PC-9 (cell line): ENCODE measurements around the gene PCLO. TPM values are rescaled to one million over a fixed set of nuclear protein-coding genes. Genes with fewer than 3 reads are reported as not detected.

Experiments
- BruUV-seq: library from RNA; stranded (reverse); fragments of 400-500 nt; replicated peaks from 2 replicates; lab custom pipeline; 2021; lab: Mats Ljungman, UMichigan
- CTCF ChIA-PET: fragments of 300-600 bp; sonication (Branson Sonifier 250); formaldehyde crosslinking; loops from one replicate; lab custom pipeline; 2022; ENCODE audit warnings: antibody characterized with exemption; lab: Charles Lee
- POLR2A ChIA-PET: fragments of 300-600 bp; sonication (Branson Sonifier 250); formaldehyde crosslinking; loops from one replicate; lab custom pipeline; 2022; ENCODE audit warnings: antibody characterized with exemption; ENCODE audit not compliant: unreplicated experiment; lab: Charles Lee
- DNase-seq, 2 experiments: peaks; one replicate each; pipeline versions ENCODE4 v3.0.0 to v3.0.0-alpha.2; 2015 to 2022; ENCODE audit warnings: mixed read lengths in 1 of 2
- H2AFZ ChIP-seq: fragments of 200-600 bp; sonication (generic); 2 replicates; pipeline ENCODE4 v1.8.1; 2017; ENCODE audit warnings: antibody characterized with exemption
- H3F3A ChIP-seq: fragments of 200-600 bp; sonication (generic); 2 replicates; pipeline ENCODE4 v1.8.1; 2017; ENCODE audit warnings: antibody characterized with exemption, mild to moderate bottlenecking, low read depth; ENCODE audit not compliant: insufficient read depth
- H3K27ac ChIP-seq: fragments of 200-600 bp; sonication (generic); 2 replicates; pipeline ENCODE4 v1.6.1; 2016; ENCODE audit warnings: mixed run types
- H3K27me3 ChIP-seq: fragments of 200-600 bp; sonication (generic); 2 replicates; pipeline ENCODE4 v1.6.1; 2016; ENCODE audit warnings: low read depth, mixed run types; ENCODE audit not compliant: insufficient read depth
- H3K36me3 ChIP-seq: fragments of 200-600 bp; sonication (generic); 2 replicates; pipeline ENCODE4 v1.6.1; 2016; ENCODE audit warnings: low read depth, mixed run types
- H3K4me1 ChIP-seq: fragments of 200-600 bp; sonication (generic); replicated peaks from 2 replicates; pipeline ENCODE4 v1.6.1; 2016; ENCODE audit warnings: mixed run types; ENCODE audit not compliant: insufficient read depth
- H3K4me2 ChIP-seq: fragments of 200-600 bp; sonication (generic); 2 replicates; pipeline ENCODE4 v1.6.1; 2017; ENCODE audit warnings: mixed run types
- H3K4me3 ChIP-seq: fragments of 200-600 bp; sonication (generic); 2 replicates; pipeline ENCODE4 v1.6.1; 2016; ENCODE audit warnings: mixed run types
- H3K79me2 ChIP-seq: fragments of 200-600 bp; sonication (generic); 2 replicates; pipeline ENCODE4 v1.6.1; 2017; ENCODE audit warnings: low read depth, mixed run types
- H3K9me2 ChIP-seq: fragments of 200-600 bp; sonication (generic); 2 replicates; pipeline ENCODE4 v1.8.1; 2017; ENCODE audit warnings: mild to moderate bottlenecking; ENCODE audit not compliant: insufficient read depth
- H3K9me3 ChIP-seq: fragments of 200-600 bp; sonication (generic); 2 replicates; pipeline ENCODE4 v1.8.1; 2016; ENCODE audit warnings: low read depth; ENCODE audit not compliant: insufficient read depth
- H4K20me1 ChIP-seq: fragments of 200-600 bp; sonication (generic); 2 replicates; pipeline ENCODE4 v1.8.1; 2017; ENCODE audit not compliant: insufficient read depth
- CTCF ChIP-seq: fragments of 200-600 bp; sonication (generic); conservative IDR thresholded peaks from 2 replicates; pipeline ENCODE4 v1.6.1; 2017; ENCODE audit warnings: mixed run types, antibody characterized with exemption, mild to moderate bottlenecking, moderate library complexity
- EZH2 ChIP-seq: fragments of 200-600 bp; sonication (generic); IDR thresholded peaks from 2 replicates; pipeline ENCODE4 v1.8.0; 2017; ENCODE audit warnings: antibody characterized with exemption, low read depth
- intact Hi-C: fragments of 100-400 bp; cut with micrococcal nuclease; formaldehyde crosslinking; loops from one replicate; pipeline ENCODE4 v1.10.0; 2022; ENCODE audit not compliant: unreplicated experiment
- total RNA-seq: library from RNA; stranded (reverse); gene quantifications from 2 replicates; pipeline ENCODE4 v1.2.3, GENCODE V29; 2021

The PCLO gene
- total RNA-seq, 1 experiment from 2014 or later, result 4.0 TPM

GRCh38 chr7:83141927-83142326, 20.8 kb downstream of the PCLO start:
- Histone ChIP-seq H3F3A (no peaks in the 10 kb centered on the region), H3K79me2 (no peaks in the 10 kb centered on the region), H3K27me3 (no peaks in the 10 kb centered on the region), H3K36me3 (no peaks in the 10 kb centered on the region), H3K9me2 (no peaks in the 10 kb centered on the region), H3K4me1 (no peaks in the 10 kb centered on the region), H3K4me3 (no peak overlapping the region), H2AFZ (no peak overlapping the region), H3K27ac (no peak overlapping the region), H4K20me1 (no peaks in the 10 kb centered on the region), H3K9me3 (no peaks in the 10 kb centered on the region), H3K4me2 (no peak overlapping the region)
- BruUV-seq, result no TSS peak
- intact Hi-C loops, result no loop called here
- ChIA-PET CTCF (no interaction called here), POLR2A (no interaction called here)
- DNase-seq, result no peak
- no peak for TF ChIP-seq CTCF
- TF ChIP-seq EZH2, result no peak

- H3F3A ChIP-seq, result 0 out of 2 replicates have a peak, but pooled peaks cover 6% of the 10 kb centered on the region
- 0 out of 2 replicates have a peak, but pooled peaks cover 6% of the 10 kb centered on the region for H3K9me3 ChIP-seq
- no peaks in the 10 kb centered on the region; the same call in 1 of the 2 replicates for H3K9me2 ChIP-seq
- no peaks in the 10 kb centered on the region for H3K79me2 ChIP-seq
- no peaks in the 10 kb centered on the region for H3K27me3 ChIP-seq
- H3K27ac ChIP-seq, result no peak overlapping the region
- H4K20me1 ChIP-seq, result no peaks in the 10 kb centered on the region
- DNase-seq, result no peak
- H2AFZ ChIP-seq, result no peak overlapping the region
- H3K36me3 ChIP-seq, result no peaks in the 10 kb centered on the region
- no peak overlapping the region for H3K4me2 ChIP-seq
- POLR2A ChIA-PET, result no interaction called here
- intact Hi-C loops, result no loop called here
- BruUV-seq, result no TSS peak
- H3K4me1 ChIP-seq, result no peaks in the 10 kb centered on the region
- no peak overlapping the region for H3K4me3 ChIP-seq
- no peak for TF ChIP-seq CTCF
- TF ChIP-seq EZH2, result no peak
- CTCF ChIA-PET, result no interaction called here
Measured at GRCh38 chr7:83130623-83131545, 31.8 kb downstream of the PCLO start.

GRCh38 chr7:83130191-83130590, 32.5 kb downstream of the PCLO start:
- no peak overlapping the region for H2AFZ ChIP-seq
- H3K9me2 ChIP-seq, result no peaks in the 10 kb centered on the region; the same call in 1 of the 2 replicates
- TF ChIP-seq EZH2, result no peak
- TF ChIP-seq CTCF, result no peak
- H3K9me3 ChIP-seq, result 0 out of 2 replicates have a peak, but pooled peaks cover 6% of the 10 kb centered on the region
- H3K27me3 ChIP-seq, result no peaks in the 10 kb centered on the region
- no peak overlapping the region for H3K4me2 ChIP-seq
- H3K4me1 ChIP-seq, result no peaks in the 10 kb centered on the region
- no peak overlapping the region for H3K27ac ChIP-seq
- no TSS peak for BruUV-seq
- 0 out of 2 replicates have a peak, but pooled peaks cover 6% of the 10 kb centered on the region for H3F3A ChIP-seq
- DNase-seq, result no peak
- ChIA-PET CTCF (no interaction called here), POLR2A (no interaction called here)
- no peak overlapping the region for H3K4me3 ChIP-seq
- no peaks in the 10 kb centered on the region for H3K36me3 ChIP-seq
- intact Hi-C loops, result no loop called here
- H4K20me1 ChIP-seq, result no peaks in the 10 kb centered on the region
- H3K79me2 ChIP-seq, result no peaks in the 10 kb centered on the region
